HepG2 (cell line): ENCODE data around the gene UBE3A. TPM values are rescaled to one million over a fixed set of nuclear protein-coding genes. Genes with fewer than 3 reads are reported as not detected.

Source experiments
- ATAC-seq: fragments of 200-7000 bp; cut with Tn5 transposase; 3 replicates; pipeline ENCODE4 v1.9.1; 2020; ENCODE audit warnings: mild to moderate bottlenecking, moderate library complexity
- BruUV-seq: library from RNA; stranded (reverse); fragments of 400-500 nt; replicated peaks from 2 replicates; lab custom pipeline; 2021; lab: Mats Ljungman, UMichigan
- CTCF ChIA-PET: fragments of 300-600 bp; formaldehyde crosslinking; extraction: SDS; loops from one replicate; lab custom pipeline; 2021; ENCODE audit warnings: low total read pairs, inconsistent platforms, low intra/inter-chr PET ratio; lab: Yijun Ruan, JAX
- POLR2A ChIA-PET: fragments of 350-600 bp; sonication (Branson Sonifier 250); formaldehyde crosslinking; loops from one replicate; lab custom pipeline; 2020; ENCODE audit warnings: antibody characterized with exemption, inconsistent platforms; lab: Yijun Ruan, JAX
- DNase-seq: peaks from one replicate; pipeline ENCODE4 v3.0.0-alpha.2; 2015; ENCODE audit warnings: low spot score
- FAIRE-seq: peaks from 3 replicates; lab custom pipeline; 2011; peaks lifted over from hg19 to GRCh38; lab: Jason Lieb, UNC
- H2AFZ ChIP-seq: one replicate; pipeline ENCODE4 v1.6.1; 2011; ENCODE audit warnings: low read length, inconsistent platforms
- H3K27ac ChIP-seq: fragments of 300-600 bp; 3 replicates; pipeline ENCODE4 v1.8.0; 2011; ENCODE audit warnings: mixed run types, mild to moderate bottlenecking, mixed read lengths, low read length, inconsistent platforms; ENCODE audit not compliant: insufficient read depth; ENCODE audit errors: extremely low read length
- H3K27me3 ChIP-seq, 2 experiments: fragments of 200-600 bp in 1 of 2; 2 replicates in 1 of 2; 3 replicates in 1 of 2; pipeline versions ENCODE4 v1.6.0 to v1.8.0; 2011; ENCODE audit warnings: low read length in 2 of 2, mild to moderate bottlenecking in 2 of 2, moderate library complexity in 2 of 2, inconsistent platforms in 1 of 2; ENCODE audit not compliant: insufficient read depth in 2 of 2, control insufficient read depth in 1 of 2
- H3K36me3 ChIP-seq, 2 experiments: fragments of 200-600 bp in 1 of 2; replicated peaks in 1 of 2; 2 replicates in 1 of 2; 3 replicates in 1 of 2; pipeline versions ENCODE4 v1.5.1 to v1.8.0; 2011; ENCODE audit warnings: low read length in 2 of 2, inconsistent platforms in 1 of 2; ENCODE audit not compliant: insufficient read depth in 2 of 2, control insufficient read depth in 1 of 2
- H3K4me1 ChIP-seq: 2 replicates; pipeline ENCODE4 v1.5.1; 2012; ENCODE audit warnings: low read length, inconsistent platforms; ENCODE audit not compliant: insufficient read depth
- H3K4me2 ChIP-seq: 2 replicates; pipeline ENCODE4 v1.6.0; 2011; ENCODE audit warnings: low read depth, low read length, inconsistent platforms
- H3K4me3 ChIP-seq, 3 experiments: fragments of 200-600 bp in 1 of 3; sonication (generic), shearing (Covaris generic) in 1 of 3; replicated peaks in 1 of 3; 2 replicates each; pipeline ENCODE4 v1.5.1; 2011 to 2016; ENCODE audit warnings: low read length in 3 of 3, inconsistent platforms in 2 of 3, low read depth in 2 of 3, mild to moderate bottlenecking in 2 of 3, control low read depth in 1 of 3, mixed read lengths in 1 of 3; ENCODE audit not compliant: insufficient read depth in 1 of 3
- H3K79me2 ChIP-seq: one replicate; pipeline ENCODE4 v1.6.1; 2011; ENCODE audit warnings: low read length, inconsistent platforms; ENCODE audit not compliant: insufficient read depth
- H3K9ac ChIP-seq: 2 replicates; pipeline ENCODE4 v1.6.0; 2011; ENCODE audit warnings: mild to moderate bottlenecking, low read depth, low read length, inconsistent platforms; ENCODE audit not compliant: insufficient read depth
- H3K9me3 ChIP-seq: 2 replicates; pipeline ENCODE4 v1.5.1; 2012; ENCODE audit warnings: mild to moderate bottlenecking, low read length
- H4K20me1 ChIP-seq: 2 replicates; pipeline ENCODE4 v1.6.0; 2011; ENCODE audit warnings: inconsistent platforms, mild to moderate bottlenecking, low read length, moderate library complexity; ENCODE audit not compliant: insufficient read depth
- CC2D1A ChIP-seq: sonication (generic); formaldehyde crosslinking; IDR thresholded peaks from 2 replicates; pipeline ENCODE4 v1.8.1; 2023; ENCODE audit warnings: mild to moderate bottlenecking, missing genetic modification reagents
- FOSL2 ChIP-seq: sonication (generic); formaldehyde crosslinking; IDR thresholded peaks from 2 replicates; pipeline ENCODE4 v1.4.0; 2020; ENCODE audit warnings: missing genetic modification reagents
- GATA4 ChIP-seq: sonication (generic); IDR thresholded peaks from 2 replicates; pipeline ENCODE4 v1.6.1; 2016; ENCODE audit warnings: antibody characterized with exemption, low read depth, borderline replicate concordance
- MAFK ChIP-seq, 2 experiments: IDR thresholded peaks in 1 of 2; conservative IDR thresholded peaks in 1 of 2; 2 replicates each; pipeline ENCODE4 v1.6.1; 2011; ENCODE audit warnings: improper control_type of control experiment in 2 of 2, low read length in 2 of 2
- MAZ ChIP-seq, 2 experiments: sonication (generic) in 1 of 2; formaldehyde crosslinking in 1 of 2; IDR thresholded peaks; 2 replicates each; pipeline versions ENCODE4 v1.5.0 to v1.6.1; 2012 to 2020; ENCODE audit warnings: low read depth in 2 of 2, mild to moderate bottlenecking in 2 of 2, borderline replicate concordance in 1 of 2, improper control_type of control experiment in 1 of 2, low read length in 1 of 2, missing genetic modification reagents in 1 of 2, moderate library complexity in 1 of 2
- NCOA1 ChIP-seq: sonication (generic); formaldehyde crosslinking; IDR thresholded peaks from 2 replicates; pipeline ENCODE4 v1.9.0; 2021; ENCODE audit warnings: missing genetic modification reagents
- NFE2L2 ChIP-seq: fragments of 150-350 bp; IDR thresholded peaks from 2 replicates; pipeline ENCODE4 v1.6.1; 2014; ENCODE audit warnings: low read length
- NR2F6 ChIP-seq, 2 experiments: IDR thresholded peaks; 2 replicates each; pipeline ENCODE4 v1.6.1; 2016; ENCODE audit warnings: antibody characterized with exemption in 1 of 2, mild to moderate bottlenecking in 1 of 2
- RXRA ChIP-seq: sonication (generic); formaldehyde crosslinking; IDR thresholded peaks from 2 replicates; pipeline ENCODE4 v1.5.1; 2020; ENCODE audit warnings: missing genetic modification reagents
- SMAD1 ChIP-seq: sonication (generic); formaldehyde crosslinking; IDR thresholded peaks from 2 replicates; pipeline ENCODE4 v1.4.0; 2020; ENCODE audit warnings: missing genetic modification reagents, low read depth, mild to moderate bottlenecking, borderline replicate concordance
- SMC3 ChIP-seq: IDR thresholded peaks from 2 replicates; pipeline ENCODE4 v1.6.1; 2011; ENCODE audit warnings: low read length, improper control_type of control experiment
- SRSF9 ChIP-seq: fragments of 200-400 bp; formaldehyde crosslinking; IDR thresholded peaks from 2 replicates; pipeline ENCODE4 v1.6.1; 2018; ENCODE audit warnings: borderline replicate concordance, mild to moderate bottlenecking, low read depth, low read length; ENCODE audit not compliant: insufficient read depth, poor library complexity, severe bottlenecking
- ZMYM4 ChIP-seq: sonication (generic); formaldehyde crosslinking; IDR thresholded peaks from 2 replicates; pipeline ENCODE4 v1.8.1; 2023; ENCODE audit warnings: mild to moderate bottlenecking, missing genetic modification reagents
- ZNF33A ChIP-seq: sonication (generic); formaldehyde crosslinking; IDR thresholded peaks from 2 replicates; pipeline ENCODE4 v1.5.1; 2020; ENCODE audit warnings: missing genetic modification reagents, mild to moderate bottlenecking, moderate library complexity, borderline replicate concordance
- ZNF350 ChIP-seq: sonication (generic); formaldehyde crosslinking; IDR thresholded peaks from 2 replicates; pipeline ENCODE4 v1.4.0; 2020; ENCODE audit warnings: mild to moderate bottlenecking, low read depth, missing genetic modification reagents, borderline replicate concordance
- ZNF496 ChIP-seq: sonication (generic); formaldehyde crosslinking; IDR thresholded peaks from 2 replicates; pipeline ENCODE4 v1.8.1; 2023; ENCODE audit warnings: mild to moderate bottlenecking, moderate library complexity, missing genetic modification reagents; ENCODE audit not compliant: insufficient replicate concordance
- ZNF7 ChIP-seq: IDR thresholded peaks from 2 replicates; pipeline ENCODE4 v1.6.1; 2016; ENCODE audit warnings: missing biosample characterization, missing genetic modification reagents
- ZNF841 ChIP-seq: sonication (generic); formaldehyde crosslinking; IDR thresholded peaks from 2 replicates; pipeline ENCODE4 v1.8.1; 2023; ENCODE audit warnings: missing genetic modification reagents, borderline replicate concordance
- WGBS: methylation state at CpG from one replicate; pipeline ENCODE4 v1.1.6; 2017; ENCODE audit warnings: low lambda C conversion rate; 5-methylcytosine and 5-hydroxymethylcytosine counted together
- in situ Hi-C: cut with HindIII; loops from 2 replicates; pipeline ENCODE4 v1.10.0; 2017; ENCODE audit warnings: low pct_unique_long_range_greater_than_20kb; ENCODE audit not compliant: extremely low pct_ligation_motif_present
- intact Hi-C: fragments of 100-400 bp; cut with micrococcal nuclease; formaldehyde crosslinking; loops from one replicate; pipeline ENCODE4 v1.10.0; 2022; ENCODE audit not compliant: unreplicated experiment
- polyA plus RNA-seq, 8 experiments: library from polyadenylated mRNA; depleted of rRNA in 3 of 8; stranded (reverse) in 7 of 8; unstranded in 1 of 8; fragments of >200 nt; fragmentation: Illumina TruSeq in 4 of 8; extraction: Trizol in 4 of 8; gene quantifications; 2 replicates each; pipeline versions ENCODE4 v1.2.1 to v1.2.3, GENCODE V29; 2011 to 2016; ENCODE audit warnings: low read depth in 4 of 8, missing spikeins in 1 of 8, mixed read lengths in 1 of 8; ENCODE audit not compliant: insufficient read depth in 1 of 8
- total RNA-seq, 5 experiments: library from RNA; depleted of rRNA; stranded (reverse); fragments of >200 nt; fragmentation: Illumina TruSeq; extraction: Trizol; gene quantifications; 2 replicates each; pipeline ENCODE4 v1.2.3, GENCODE V29; 2016; ENCODE audit warnings: low read depth in 1 of 5
- TF ChIP-seq, protein P1 (sequence below): sonication (generic); formaldehyde crosslinking; IDR thresholded peaks from 2 replicates; pipeline ENCODE4 v1.8.1; 2023; ENCODE audit warnings: mild to moderate bottlenecking, moderate library complexity, missing genetic modification reagents
- TF ChIP-seq, protein P2 (sequence below), 2 experiments: sonication (generic) in 1 of 2; formaldehyde crosslinking in 1 of 2; IDR thresholded peaks; 2 replicates each; pipeline versions ENCODE4 v1.4.0 to v1.6.1; 2018 to 2020; ENCODE audit warnings: missing genetic modification reagents in 2 of 2, borderline replicate concordance in 1 of 2, low read depth in 1 of 2, mild to moderate bottlenecking in 1 of 2, missing biosample characterization in 1 of 2

UBE3A gene
- total and polyA plus RNA-seq, 2 of the 13 experiments (the other 11 are each of a cell fraction or from before 2014, with no cell fraction given): 17.3 to 80.5 TPM

DNA sequence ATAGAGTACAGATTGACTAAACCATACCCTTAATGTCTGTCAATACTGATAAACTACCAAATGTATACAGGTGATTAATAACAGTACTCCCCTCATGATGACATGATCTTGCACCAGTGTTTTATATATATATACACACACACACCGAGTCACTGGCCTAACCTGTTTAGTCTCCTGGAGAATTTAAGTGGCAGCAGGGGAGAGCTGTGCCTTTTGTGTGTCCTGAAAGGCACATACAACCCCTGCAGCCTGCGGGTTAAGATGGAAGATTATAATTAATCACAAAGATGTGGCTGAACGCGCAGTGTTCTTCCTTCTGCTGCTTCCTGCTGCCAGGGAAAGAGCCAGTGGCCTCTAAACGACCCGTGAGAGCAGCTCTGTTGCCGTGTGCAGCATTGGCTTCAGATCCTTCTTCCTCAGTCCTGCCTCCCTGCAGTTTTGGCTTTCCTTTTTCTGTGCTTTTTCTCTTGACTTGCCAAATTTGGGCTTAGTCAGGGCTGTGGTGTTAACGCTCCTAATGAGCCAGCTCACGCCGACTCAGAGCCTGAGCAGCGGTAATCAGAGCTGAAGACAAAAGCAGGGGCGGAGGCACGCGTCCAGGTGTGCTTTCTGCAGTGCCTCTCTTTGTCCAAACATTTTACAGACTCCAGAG is 42.5 kb upstream of the UBE3A start (continued):
- TF ChIP-seq SMAD1 (CRISPR knock-in tag) (no peak), NCOA1 (CRISPR knock-in tag) (no peak), RXRA (CRISPR knock-in tag) (no peak)
- TF ChIP-seq, protein P1, sequence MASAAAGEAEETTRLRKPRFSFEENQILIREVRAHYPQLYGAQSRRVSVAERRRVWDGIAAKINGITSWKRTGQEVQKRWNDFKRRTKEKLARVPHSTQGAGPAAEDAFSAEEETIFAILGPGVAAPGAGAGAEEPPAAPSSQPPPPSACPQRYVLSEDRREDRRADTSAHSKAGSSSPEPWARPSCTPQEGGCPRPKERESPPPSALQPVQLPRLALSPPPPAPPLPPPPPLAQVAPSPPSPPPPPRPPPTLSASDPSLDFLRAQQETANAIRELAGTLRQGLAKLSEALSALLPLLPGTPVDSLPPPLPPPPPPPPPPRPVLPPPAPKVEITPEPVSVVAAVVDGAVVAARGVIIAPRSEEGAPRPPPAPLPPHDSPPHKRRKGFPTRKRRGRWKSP (CRISPR knock-in tag): no peak
- TF ChIP-seq, protein P2, sequence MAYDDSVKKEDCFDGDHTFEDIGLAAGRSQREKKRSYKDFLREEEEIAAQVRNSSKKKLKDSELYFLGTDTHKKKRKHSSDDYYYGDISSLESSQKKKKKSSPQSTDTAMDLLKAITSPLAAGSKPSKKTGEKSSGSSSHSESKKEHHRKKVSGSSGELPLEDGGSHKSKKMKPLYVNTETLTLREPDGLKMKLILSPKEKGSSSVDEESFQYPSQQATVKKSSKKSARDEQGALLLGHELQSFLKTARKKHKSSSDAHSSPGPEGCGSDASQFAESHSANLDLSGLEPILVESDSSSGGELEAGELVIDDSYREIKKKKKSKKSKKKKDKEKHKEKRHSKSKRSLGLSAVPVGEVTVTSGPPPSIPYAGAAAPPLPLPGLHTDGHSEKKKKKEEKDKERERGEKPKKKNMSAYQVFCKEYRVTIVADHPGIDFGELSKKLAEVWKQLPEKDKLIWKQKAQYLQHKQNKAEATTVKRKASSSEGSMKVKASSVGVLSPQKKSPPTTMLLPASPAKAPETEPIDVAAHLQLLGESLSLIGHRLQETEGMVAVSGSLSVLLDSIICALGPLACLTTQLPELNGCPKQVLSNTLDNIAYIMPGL (CRISPR knock-in tag; IDR thresholded peaks at IDR 0.05; ENCODE audit: borderline replicate concordance in 1 of 2, low read depth in 1 of 2): no peak

- Histone ChIP-seq H3K79me2 (no peaks in the 10 kb centered on the region), H3K27ac (no peak overlapping the region), H2AFZ (no peak overlapping the region), H3K4me2 (no peak overlapping the region), H3K36me3 (no peaks in the 10 kb centered on the region), H3K27me3 (no peaks in the 10 kb centered on the region; a peak in 1 of 5 replicates), H3K4me3 (no peak overlapping the region), H3K9ac (no peak overlapping the region), H3K9me3 (no peaks in the 10 kb centered on the region), H4K20me1 (no peaks in the 10 kb centered on the region), H3K4me1 (no peaks in the 10 kb centered on the region)
- FAIRE-seq: no peak
- WGBS: 46% methylated on average over 3 of the region's 3 CpGs
- BruUV-seq: no TSS peak
- no peak for TF ChIP-seq ZNF841 (CRISPR knock-in tag)
- no peak for TF ChIP-seq NR2F6 (IDR thresholded peaks at IDR 0.05)
- no peak for TF ChIP-seq NR2F6 (CRISPR knock-in tag; IDR thresholded peaks at IDR 0.05)
- TF ChIP-seq GATA4: no peak
- TF ChIP-seq MAZ (IDR thresholded peaks at IDR 0.05; ENCODE audit: borderline replicate concordance, low read depth, low read length): no peak
- no peak for TF ChIP-seq MAZ (CRISPR knock-in tag; IDR thresholded peaks at IDR 0.05; ENCODE audit: low read depth)
- TF ChIP-seq ZNF7 (CRISPR knock-in tag): no peak
- TF ChIP-seq CC2D1A (CRISPR knock-in tag): no peak
- no peak for TF ChIP-seq SMC3
- no peak for TF ChIP-seq SRSF9
- no peak for TF ChIP-seq ZNF33A
- TF ChIP-seq NFE2L2: peak; percentile 50; the same call in 1 of the 2 replicates
- TF ChIP-seq MAFK (conservative IDR thresholded peaks at IDR 0.05 in 1 of 2, IDR thresholded peaks at IDR 0.05 in 1 of 2; ENCODE audit: low read length in 2 of 2): peak; percentile 38 to 58; a peak in 3 of 4 replicates
- TF ChIP-seq ZNF350 (CRISPR knock-in tag): no peak
- no peak for TF ChIP-seq FOSL2 (CRISPR knock-in tag)
- no peak for TF ChIP-seq ZNF496
- no peak for TF ChIP-seq ZMYM4 (CRISPR knock-in tag)
- intact Hi-C loops: no loop called here
- no peak for ATAC-seq
- CTCF ChIA-PET: no interaction called here
- POLR2A ChIA-PET: no interaction called here
- no peak for DNase-seq
- in situ Hi-C loops: no loop called here
Observed at GRCh38 chr15:25478313-25478712, 39.5 kb upstream of the UBE3A start.
